GM19324 (cell line): ENCODE results near the gene YOD1.

Experiments
- ATAC-seq: cut with Tn5 transposase; IDR thresholded peaks from one replicate; pipeline ENCODE4 v1.9.1; 2021; ENCODE audit warnings: mild to moderate bottlenecking, moderate library complexity; ENCODE audit not compliant: unreplicated experiment, low FRiP score

YOD1 gene

DNA sequence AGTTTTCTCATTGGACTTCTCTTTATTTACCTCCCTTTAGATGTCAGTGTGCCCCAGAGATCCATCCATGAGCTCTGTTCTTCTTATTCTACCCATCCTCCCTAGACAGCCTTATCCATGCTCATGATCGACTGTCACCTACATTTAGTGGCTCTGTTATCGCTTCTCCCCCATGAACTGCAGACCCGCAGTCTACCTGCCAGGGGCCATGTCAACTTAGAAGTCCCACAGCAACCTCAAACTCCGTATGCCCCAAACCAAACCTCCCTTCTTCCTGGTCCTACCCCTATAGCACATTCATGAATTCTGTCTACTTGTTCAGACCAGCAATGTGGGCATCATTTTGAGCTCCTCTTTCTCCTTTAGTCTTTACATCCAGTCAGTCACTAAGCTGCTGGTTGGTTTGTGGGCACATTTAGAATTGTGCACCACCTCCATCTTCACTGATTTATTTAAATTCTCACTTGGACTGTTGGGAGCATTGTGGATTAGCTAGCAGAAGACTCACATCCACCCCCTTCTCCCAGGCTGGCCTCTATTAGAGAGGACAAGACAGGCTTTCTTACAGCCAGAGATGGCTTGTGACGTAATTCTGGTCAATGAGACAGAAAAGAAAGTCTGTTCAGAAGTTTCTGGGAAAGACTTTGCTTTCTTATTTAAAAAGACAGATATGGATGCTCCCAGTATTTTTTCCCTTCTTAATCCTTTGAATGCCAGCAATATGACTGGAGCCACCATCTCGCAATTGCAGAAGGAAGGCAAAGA, 37.5 kb downstream of the YOD1 start:
- ATAC-seq = no peak

DNA sequence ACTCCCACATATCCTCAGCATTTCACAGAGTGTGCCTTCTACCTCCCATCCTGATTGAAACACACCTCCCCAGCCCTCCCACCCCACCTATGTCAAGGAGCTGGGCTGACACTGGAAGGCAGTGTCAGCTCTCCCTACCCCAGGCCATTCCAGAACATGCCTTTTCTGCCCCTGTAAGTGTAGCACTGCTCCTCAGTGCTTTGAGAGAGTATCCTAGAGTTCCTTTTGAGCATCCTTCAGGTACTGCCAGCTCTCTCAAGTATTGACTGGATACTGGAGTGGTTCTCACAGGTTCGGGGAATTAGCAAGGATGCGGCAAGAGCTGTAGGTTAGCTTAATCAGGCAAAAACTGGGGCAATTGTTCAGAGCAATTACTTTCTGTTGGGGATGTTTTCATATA, 40.3 kb downstream of the YOD1 start:
- ATAC-seq = no peak

DNA sequence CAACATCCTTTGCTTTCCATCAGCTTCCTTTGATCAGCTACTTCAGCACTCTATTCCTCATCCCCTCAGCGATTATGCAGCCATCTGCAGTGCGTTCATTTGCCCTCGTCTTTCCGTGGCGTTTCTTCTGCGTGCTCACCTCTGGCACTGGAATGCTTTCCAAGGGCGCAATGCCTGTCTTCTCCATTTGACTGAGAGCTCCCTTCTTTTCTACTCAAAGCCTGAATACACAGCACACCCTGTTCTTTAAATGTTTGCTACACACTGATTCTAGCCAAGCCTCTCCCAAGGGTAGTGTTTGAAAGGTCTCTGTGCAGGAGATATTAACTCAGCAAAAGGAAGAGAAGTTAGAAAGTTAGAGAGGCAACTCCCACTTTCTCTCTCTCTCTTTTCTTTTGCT, 41.1 kb downstream of the YOD1 start:
- no peak for ATAC-seq

DNA sequence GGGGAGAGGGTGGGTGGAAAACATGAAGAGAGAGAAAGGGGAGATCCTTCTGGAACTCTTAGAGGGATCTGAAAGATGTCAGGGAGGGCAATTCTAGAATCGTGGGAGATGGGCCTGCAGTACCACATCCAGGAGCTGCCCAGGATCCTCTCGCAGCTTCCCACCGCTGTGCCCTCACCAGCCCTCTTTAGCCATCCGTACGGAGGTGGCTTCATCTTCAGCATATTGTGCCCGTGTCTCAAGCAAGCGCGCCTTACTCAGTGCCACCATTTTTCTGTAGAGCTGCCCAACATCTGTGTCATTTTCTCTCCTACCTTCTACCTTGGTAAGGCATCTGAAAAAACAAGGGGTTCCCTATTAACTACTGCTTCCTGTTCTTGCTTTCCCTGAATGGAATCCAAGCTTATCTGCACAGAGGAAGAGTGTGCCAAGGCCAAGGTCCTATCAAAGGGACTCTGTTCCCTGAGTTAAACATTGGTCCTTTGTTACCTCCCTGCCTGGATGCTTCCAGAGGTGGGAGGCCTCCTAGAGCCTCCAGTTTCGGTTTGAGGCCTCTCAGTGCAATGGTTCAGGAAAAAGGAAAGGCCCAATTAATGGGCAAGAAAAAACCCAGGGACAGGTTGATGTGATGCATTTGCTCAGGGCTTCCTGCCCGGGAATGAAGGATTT, 41.7 kb downstream of the YOD1 start:
- no peak for ATAC-seq

DNA sequence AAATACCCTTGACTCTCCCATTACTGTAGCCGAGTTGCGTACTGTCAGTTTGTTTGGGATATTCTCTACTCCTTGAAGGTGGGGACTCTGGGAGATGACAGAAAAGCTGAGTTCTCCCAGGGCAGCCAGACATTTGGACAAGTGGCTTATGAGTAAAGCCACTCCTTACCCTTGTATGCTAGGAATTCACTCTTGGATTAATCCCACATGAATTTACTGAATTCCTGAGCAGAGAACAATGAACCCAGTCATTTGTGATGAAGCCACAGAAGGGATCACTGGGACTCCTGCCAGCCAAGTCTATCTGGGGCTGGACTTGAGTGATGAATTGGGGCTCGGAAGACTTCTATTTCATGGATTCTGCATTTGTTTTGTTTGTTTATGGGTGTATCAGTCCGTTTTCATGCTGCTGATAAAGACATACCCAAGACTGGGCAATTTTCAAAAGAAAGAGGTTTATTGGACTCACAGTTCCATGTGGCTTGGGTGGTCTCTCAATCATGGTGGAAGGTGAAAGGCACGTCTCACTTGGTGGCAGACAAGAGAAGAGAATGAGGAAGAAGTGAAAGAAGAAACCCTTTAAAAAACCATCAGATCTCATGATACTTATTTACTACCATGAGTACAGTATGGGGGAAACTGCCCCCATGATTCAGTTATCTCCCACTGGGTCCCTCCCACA, 43.5 kb downstream of the YOD1 start:
- ATAC-seq = no peak

DNA sequence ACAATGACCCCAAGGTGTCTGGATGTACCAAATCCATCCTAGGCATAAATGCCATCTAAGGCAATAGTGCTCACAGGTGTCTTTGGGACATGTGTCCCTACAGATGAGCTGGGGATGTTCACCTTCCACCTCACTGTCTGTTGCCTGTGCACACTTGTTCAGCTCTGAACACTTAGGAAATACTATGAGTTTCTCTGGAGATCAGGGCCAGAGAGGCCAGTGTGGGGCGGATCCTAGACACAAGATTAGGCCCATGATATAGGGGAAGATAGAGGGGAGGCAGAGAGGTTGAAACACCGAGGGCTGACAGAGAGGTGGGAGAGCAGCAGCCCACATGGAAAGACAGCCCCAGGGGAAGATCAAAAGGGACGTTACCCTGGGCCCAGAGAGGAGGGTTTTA, 44.1 kb downstream of the YOD1 start:
- no peak for ATAC-seq

DNA sequence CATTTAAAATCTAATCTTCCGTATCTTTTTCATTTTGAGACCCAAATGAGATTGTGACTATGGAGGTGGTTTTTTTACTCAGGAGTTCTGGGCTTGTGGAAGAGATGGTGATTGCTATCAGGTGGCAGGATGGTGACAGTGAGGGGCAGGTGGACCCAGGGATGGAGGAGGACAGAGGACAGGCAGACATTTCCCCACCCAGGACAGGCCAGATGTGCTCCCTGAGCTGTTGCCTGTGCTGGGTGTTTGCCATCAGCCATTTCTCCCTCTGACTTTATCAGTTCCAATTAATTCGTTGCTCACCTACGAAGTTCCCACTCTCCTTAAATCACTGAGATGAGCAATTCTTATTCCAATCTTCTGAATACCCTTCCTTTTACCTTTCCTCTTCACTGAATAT, 44.9 kb downstream of the YOD1 start:
- ATAC-seq = no peak

DNA sequence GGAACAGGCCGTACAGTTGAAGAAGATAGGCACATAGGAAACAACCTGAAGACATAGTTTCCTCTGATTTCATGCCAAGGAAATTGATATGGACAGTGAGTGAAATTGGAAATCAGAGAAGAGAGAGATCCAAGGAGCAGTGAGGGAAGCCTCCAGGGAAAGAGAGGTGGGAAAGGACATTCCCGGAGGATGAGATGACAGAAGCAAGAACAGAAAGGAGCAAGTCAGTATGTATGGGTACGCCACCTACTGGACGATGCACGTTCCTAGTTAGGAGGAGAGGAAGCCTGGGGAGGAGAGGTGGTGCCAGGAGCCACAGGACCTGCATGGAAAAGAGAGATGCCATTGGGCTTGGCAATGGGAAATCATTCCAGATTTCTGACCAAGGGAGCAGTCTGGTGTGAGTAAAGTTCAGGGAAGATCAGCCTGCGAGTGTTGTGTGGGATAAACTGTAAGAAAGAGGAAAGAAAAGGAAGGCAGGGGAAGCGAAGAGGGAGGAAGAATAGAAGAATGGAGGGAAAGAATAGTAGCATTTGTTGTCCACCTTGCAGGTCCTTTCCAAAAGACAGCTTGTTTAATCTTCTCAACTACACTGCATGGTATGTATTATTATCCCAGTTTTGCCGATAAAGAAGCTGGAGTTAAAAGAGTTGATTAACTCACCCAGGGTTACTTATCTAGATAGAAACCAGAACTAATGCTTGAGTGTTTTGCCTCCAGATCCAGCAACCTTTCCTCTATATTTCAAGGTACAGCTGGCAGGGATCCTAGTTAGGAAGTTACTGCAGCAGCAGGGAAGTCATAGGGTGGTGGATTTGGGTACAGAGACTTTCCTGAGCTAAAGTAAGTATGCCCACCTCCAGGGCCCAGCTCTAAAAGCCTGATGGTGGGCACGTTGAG, 45.8 kb downstream of the YOD1 start:
- no peak for ATAC-seq

DNA sequence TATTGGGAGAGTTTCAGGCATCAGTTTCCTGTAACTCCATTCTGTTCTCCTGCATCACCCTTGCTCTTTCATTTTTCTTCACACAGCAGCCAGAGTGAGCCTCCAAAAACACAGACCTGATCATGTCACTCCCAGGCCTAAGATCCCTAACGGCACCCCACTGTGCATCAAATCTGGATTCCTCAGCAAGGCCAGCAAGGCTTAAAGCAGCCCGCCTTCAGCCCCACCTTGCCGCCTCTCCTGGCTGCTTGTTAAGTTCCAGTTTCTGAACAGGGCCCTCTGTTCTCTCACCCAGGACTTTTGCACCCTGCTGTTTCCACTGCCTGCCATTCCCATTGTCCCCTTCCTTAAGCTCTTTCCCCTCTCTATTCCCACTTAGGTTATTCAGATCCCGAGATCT, 47.8 kb downstream of the YOD1 start:
- ATAC-seq = no peak

DNA sequence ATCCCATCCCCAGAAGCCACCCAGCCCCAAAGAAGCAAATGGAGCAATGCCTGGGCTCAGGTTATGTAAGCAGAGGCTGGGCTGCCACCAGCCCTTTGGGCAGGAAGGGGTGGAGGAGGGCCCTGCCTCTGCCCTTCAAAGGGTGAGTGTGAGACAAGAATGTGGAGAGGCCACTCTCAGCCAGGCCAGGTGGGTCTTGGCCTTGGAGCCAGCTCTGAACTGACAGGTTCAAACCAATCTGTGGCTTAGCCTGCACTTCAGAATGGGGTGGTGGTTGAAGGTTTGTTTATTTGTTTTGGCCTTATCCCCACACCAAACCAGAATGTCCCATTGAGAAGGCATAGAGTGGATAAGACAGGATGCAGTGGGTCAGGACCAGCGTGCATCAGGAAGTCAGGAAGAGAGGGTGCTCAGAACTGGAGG, 48.3 kb downstream of the YOD1 start:
- ATAC-seq = no peak

DNA sequence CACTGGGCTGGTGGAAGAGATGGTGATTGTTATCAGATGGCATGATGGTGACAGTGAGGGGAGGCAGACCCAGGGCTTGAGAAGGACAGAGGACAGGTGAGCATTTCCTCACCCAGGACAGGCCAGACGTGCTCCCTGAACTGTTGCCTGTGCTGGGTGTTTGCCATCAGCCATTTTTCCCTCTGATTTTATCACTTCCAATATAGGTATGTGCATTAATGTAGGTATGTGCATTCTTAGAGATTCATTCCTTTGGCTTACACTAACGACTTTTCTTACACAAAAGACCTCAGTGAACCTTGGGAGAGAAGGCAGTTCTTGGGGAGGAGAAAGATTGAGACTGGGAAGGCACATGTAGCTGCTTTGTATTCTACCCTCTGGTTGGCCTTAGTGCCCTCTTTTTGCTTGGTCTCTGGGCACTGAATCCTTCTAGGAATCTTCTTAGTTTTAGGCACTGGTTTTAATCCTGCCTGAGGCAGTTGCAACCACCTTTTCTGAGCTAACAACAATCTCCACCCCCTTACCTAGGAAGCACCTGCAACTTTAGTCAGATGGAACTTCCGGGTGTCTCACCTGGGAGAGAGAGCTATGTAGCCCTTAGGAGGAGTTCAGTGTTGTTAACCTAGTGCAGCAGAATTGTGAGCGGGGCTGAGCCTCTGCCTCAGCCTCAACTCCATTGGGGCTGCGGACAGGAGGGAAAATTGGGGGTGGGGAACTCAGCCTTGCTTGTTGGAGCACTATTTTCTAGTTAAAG, 49.3 kb downstream of the YOD1 start:
- ATAC-seq = no peak

DNA sequence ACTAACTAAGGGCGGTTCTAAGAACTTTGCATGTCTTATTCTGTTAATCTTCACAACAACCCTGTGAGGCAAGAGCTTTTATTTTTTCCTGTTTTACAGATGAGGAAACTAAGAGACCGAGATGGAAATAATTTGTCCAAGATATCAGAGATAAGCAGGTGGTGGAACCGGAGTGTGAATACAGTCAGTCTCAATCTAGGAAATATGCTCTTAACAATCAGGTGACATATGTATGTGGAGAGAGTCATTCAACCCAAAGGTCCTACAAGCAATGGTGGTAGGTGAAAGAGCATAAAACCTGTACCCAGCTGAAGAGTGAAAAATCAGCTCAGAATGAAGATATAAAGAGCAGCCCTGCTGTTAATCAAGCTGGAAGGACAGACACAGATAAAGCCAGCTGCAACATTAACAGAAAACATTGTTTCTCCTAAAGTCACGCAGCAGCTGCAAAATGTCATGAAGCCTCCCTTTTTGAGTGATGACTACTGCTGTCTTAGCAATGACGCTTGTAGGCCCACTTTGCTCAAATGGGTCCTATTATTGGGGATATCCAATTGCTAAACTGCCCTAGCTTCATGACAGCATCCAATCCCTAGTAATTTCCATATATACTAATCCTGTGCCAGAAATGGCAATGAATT, 50.2 kb downstream of the YOD1 start:
- ATAC-seq = no peak

DNA sequence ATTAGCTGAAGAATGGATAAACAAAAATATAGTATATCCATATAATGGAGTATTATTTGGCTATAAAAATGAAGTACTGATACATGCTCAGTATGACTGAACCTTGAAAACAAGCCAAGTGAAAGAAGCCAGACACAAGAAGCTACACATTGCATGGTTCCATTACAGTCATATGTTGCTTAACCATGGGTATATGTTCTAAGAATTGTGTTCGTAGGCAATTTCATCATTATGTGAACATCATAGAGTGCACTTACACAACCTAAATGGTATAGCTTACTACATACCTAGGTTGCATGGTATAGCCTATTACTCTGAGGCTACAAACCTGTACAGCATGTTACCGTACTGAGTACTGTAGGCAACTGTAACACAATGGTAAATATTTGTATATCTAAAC, 52.2 kb downstream of the YOD1 start:
- ATAC-seq = no peak
